GM18519 (cell line): Measurements from ENCODE around the gene RELCH.
A peak's percentile ranks its signal among the peaks of the same experiment; 100 is the strongest.

ENCODE experiments used
- ATAC-seq: cut with Tn5 transposase; IDR thresholded peaks from one replicate; pipeline ENCODE4 v1.9.1; 2021; ENCODE audit warnings: mild to moderate bottlenecking, moderate library complexity; ENCODE audit not compliant: unreplicated experiment, low FRiP score

The RELCH gene

GRCh38 chr18:62318228-62319180 is 131.4 kb downstream of the RELCH start:
- ATAC-seq: no peak

GRCh38 chr18:62321201-62321600 is 134.1 kb downstream of the RELCH start:
- no peak for ATAC-seq

DNA sequence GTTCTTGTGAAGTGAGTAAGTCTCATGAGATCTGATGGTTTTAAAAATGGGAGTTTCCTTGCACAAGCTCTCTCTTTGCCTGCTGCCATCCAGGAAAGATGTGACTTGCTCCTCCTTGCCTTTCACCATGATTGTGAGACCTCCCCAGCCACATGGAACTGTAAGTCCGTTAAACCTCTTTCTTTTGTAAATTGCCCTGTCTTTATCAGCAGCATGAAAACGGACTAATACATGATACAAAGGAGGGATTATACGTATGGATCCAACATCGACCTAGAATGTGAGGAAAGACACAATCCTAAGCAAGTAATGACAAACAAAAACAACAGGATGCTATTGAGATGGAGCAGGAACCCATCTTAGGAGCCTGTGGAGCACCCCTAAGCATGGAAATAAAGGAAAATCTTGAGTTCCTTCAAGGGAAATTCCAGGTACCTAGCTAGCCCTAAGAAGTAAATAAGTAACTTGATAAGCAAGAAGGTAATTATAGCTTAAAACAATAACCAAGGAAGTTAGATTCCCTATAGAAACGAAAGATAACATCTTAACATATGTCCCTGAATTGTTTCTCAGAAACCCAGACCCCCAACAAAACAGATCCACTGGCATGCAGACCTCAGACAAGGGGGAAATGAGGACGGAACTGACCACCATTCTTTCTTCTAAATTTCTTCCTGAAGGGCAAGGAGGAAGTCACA is 136.6 kb downstream of the RELCH start:
- ATAC-seq: no peak

- no peak for ATAC-seq
Observed at GRCh38 chr18:62324181-62324828, 137.2 kb downstream of the RELCH start.

- ATAC-seq: peak; percentile 43
Observed at GRCh38 chr18:62324917-62325805, 138.1 kb downstream of the RELCH start, which contains the start of gene TNFRSF11A. Gene TNFRSF11A, plus strand, starts transcription at chr18:62325310. Its CDS starts 43 bp downstream, at chr18:62325353.

DNA sequence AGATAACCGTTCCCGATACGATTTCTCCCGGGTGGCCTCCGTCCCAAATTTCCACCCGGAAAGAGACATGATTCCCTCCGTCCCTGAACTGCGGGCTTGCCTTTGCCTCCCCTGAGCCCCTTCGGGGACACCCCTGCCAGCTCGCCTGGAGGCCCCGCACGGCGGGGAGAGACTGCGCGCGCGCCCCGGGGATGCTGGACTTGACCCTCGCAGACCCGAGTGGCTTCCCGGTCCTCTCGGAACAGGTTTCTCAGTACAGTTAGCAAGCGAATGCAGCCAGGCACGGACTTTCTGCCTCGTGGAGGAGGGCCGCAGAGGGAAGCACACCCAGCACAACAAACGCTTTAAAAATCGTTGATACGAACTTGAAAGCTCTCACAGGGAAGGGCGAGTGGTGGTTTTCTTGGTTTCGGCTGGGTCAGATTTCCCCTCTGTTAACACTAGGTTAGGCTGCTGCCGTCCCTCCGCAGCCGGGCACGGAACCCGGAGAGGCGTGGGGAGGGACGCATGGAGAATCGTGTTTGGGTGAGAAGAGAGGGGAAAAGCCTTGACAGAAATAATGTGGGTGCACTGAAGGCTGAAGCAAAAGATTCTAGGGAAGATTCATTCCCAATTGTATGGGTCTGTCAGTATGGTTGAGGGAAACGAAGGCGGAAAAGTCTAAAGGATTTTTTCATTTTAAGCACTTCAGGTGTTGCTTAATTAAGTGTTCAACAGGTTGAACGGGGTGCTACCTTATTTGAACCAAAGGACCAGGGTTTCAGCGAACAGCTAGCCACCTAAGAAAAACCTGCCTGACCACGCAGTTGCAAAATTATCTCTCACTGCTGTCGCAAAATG is 139.0 kb downstream of the RELCH start:
- no peak for ATAC-seq

DNA sequence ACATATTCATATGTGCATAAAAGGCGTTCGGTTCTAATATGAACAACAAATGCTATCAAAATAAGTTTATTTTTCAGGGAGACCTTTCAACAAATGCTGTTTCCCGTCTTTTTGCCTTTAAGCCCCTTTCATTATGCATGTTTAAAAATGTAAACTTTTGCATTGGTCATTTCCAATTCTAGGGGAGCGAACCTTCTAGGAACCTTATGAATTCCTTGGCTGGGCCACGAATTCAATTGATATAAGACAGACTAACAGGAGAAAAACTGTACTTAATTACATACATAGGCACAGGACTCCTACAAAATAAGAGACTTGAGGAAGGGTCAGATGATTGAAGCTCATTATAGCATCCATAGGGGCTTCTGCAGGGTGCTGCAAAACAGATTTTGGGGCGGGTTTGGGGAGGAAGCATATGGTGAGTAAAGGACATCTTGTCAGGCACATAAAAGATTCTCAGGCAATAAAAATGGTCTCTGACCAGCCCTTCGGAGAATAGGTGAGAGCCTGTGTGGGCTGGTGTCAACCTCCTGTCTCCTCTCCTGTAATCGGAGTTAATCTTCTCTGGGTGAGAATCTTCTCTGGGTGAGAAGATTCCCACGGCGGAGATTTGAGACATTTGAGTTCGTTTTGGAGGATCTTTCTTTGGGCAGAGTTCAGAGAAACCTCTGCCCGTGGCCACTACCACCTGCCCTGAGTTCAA is 139.7 kb downstream of the RELCH start:
- ATAC-seq: no peak

DNA sequence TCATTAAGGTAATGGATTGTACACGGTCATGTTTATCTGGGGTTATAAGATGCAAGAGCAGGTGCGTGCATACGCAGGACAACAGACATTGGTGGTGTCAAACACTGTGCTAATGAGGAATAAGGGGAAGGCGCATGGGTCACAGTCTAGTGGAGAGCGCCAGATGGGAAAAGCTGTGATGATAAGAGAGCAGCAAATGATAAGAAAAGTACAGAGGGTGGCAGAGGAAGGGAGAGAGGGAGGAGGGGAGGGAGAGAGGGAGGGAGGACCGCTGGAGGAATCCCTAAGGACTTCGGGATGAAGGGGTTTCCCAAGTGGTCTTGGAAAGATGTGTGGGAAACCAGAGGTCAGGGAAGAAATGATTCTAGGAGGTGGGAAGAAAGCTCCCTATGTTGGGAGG is 140.9 kb downstream of the RELCH start:
- no peak for ATAC-seq

- no peak for ATAC-seq
Observed at GRCh38 chr18:62328586-62329525, 141.8 kb downstream of the RELCH start.

DNA sequence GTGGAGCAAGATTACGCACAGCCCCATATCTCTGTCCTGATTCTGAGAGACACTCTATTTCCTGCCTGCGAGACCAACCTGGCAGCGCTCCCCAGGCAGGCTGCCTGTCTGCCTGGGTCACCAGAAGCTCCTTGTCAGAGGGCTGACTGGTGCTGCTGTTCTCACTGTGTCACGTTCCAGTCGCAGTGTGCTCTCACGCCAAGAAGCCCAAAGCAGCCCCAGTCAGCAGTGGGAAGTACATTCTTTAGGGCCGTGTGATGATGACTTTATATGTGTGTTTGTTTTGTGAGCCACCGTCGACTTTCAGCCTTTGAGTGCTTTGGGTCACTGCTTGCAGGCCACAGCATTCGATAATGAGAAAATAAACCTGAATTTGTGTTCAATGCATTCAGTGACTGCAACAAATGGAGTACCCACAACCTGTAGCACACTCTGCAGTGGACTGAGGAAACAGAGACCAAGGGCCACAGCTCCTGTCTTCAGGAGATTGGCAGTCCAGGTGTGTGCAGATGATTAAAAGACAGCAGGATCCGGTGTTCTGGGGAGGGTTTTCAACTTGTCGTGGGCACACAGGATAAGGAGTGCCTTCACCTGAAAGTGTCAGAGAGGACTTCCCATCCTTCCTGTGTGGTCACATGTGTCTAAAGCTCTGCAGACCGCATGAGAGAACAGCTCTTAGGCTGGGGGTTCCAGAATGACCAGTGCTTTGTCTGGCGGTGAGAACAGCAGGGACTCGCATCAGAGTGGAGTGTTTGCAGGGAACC is 142.8 kb downstream of the RELCH start:
- no peak for ATAC-seq

DNA sequence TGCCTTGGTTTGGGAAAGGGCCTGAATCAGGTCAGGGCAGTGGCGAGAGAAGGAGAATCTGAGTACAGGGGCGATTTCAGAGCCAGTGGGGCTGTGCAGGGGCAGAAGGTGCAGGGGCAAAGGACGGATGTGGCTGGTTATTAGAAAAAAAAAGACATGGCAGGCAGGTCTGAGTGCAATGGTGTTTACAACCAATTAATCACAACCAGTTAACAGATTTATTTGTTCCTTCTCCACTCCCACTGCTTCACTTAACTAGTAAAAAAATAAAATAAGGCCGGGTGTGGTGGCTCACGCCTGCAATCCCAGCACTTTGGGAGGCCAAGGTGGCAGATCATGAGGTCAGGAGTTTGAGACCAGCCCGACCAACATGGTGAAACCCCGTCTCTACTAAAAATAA is 143.6 kb downstream of the RELCH start:
- no peak for ATAC-seq

DNA sequence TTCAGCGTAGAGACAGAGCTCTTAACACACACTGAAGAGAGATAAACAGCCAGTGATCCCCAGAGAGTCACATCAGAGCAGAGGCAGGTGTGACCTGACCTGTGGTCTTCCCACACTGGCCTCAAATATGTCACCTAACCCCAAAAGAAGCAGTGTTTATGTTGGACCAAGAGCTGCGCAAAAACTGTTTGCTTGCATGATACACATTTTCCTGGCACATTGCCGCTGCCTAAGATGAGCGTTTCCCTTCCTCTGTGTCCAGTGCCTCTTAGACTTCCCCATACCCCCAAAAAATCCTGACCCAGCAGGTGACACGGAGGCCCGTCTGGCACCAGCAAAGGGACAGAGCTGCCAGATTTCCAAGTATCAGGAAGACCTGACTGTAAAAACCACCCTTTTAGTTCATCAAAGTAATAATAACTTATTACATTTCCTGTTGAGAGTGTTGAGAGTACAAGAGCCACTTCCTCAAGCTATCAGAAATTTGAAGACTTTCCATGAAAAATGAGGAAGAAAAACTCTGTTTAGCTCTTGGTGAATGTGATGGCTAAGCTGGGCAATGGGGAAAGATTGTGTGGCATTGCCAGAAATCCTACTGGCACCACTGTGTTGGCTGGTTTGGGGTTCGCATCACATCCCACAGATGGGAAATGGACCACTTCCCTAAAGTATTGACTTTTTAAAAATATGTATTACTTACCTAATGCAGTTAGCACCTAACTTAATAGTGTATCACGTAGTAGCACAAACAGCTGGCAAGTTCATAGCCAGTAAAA is 144.7 kb downstream of the RELCH start:
- no peak for ATAC-seq

DNA sequence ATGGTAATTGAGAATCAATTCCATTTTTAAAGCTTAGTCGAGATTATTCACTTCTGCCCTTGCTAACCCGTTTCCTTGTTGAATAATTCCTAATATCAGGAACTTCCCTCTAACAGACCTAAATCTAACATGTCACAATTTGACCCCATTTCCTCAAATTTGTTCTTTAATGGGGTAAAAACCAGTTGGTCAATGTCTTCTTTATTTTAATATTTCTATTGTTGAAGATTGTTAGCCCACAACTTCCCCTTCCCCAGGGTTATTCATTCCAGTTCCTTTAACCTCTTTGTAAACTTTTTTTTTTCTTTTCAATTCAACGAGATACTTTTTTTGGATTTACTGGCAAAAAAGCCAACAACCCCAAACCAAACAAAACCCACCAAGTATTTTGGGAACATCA is 145.4 kb downstream of the RELCH start:
- ATAC-seq: no peak

DNA sequence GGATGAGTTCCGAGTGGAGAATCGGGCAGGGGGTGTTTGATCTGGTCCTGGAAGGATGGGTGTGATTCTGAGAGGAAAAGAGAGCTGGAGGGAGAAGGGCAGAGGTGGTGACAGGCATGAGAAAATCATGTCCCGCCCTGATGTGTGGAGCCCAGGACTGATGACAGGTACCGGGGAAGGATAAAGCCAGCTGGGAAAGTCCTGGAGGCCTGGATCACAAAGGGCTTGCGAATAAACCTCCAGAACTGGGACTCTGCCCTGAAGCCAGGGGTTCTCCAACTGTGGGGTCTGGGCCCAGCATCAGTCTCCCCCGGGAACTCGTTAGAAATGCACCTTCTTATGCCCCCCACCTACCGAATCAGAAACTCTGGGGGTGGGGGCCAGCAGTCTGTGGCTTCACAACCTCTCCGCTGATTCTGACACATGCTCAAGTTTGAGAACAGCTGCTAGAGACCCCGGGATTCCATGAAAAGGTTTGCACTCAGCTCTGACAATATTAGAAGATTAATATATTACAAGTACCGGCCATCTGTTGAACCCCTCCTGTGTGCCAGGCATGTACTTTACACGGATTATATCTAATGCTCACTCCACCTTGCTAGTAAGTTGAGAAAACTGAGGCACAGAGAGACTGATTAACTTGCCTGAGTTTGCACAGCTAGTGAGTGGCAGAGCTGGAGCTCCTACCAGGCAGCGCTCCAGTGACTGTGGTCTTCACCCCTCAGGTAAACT is 146.1 kb downstream of the RELCH start:
- ATAC-seq: no peak

- no peak for ATAC-seq
Observed at GRCh38 chr18:62334120-62334519, 147.1 kb downstream of the RELCH start.
